Activated B cell treated with CpG ODN at 0.5 μM for 24 hours (primary cell): Measurements from ENCODE around the gene CTCF. TPM values are rescaled to one million over a fixed set of nuclear protein-coding genes. Genes with fewer than 3 reads are reported as not detected.

Experiments
- ATAC-seq: fragments of 200-7000 bp; cut with Tn5 transposase; one replicate; pipeline ENCODE4 v1.10.0; 2021; ENCODE audit warnings: low read depth, mild to moderate bottlenecking, moderate library complexity
- CTCF ChIA-PET: fragments of 350-600 bp; sonication (Branson Sonifier 250); formaldehyde crosslinking; loops from one replicate; lab custom pipeline; 2021; ENCODE audit warnings: antibody characterized with exemption; lab: Charles Lee
- POLR2A ChIA-PET: fragments of 350-600 bp; sonication (Branson Sonifier 250); formaldehyde crosslinking; loops from one replicate; lab custom pipeline; 2021; ENCODE audit warnings: antibody characterized with exemption; lab: Charles Lee
- DNase-seq: peaks from one replicate; pipeline ENCODE4 v3.0.0; 2022
- H3K27ac Mint-ChIP-seq: one replicate; pipeline ENCODE4 v1.8.0; 2020; ENCODE audit warnings: mixed read lengths
- H3K27me3 Mint-ChIP-seq: one replicate; pipeline ENCODE4 v1.8.0; 2021; ENCODE audit warnings: mixed read lengths
- H3K36me3 Mint-ChIP-seq: one replicate; pipeline ENCODE4 v1.8.0; 2021; ENCODE audit warnings: low read depth, mixed read lengths
- H3K4me1 Mint-ChIP-seq: one replicate; pipeline ENCODE4 v1.8.0; 2021; ENCODE audit warnings: mixed read lengths
- H3K4me3 Mint-ChIP-seq: one replicate; pipeline ENCODE4 v1.8.0; 2020; ENCODE audit warnings: mild to moderate bottlenecking, mixed read lengths
- H3K9me3 Mint-ChIP-seq: one replicate; pipeline ENCODE4 v1.8.0; 2020; ENCODE audit warnings: mixed read lengths
- intact Hi-C: fragments of 100-400 bp; cut with micrococcal nuclease; formaldehyde crosslinking; loops from one replicate; pipeline ENCODE4 v1.15.1; 2024
- total RNA-seq: library from RNA; stranded (reverse); gene quantifications from 2 replicates; pipeline ENCODE4 v1.2.3, GENCODE V29; 2022
- TF ChIP-seq, protein P1 (sequence below): fragments of 200-600 bp; IDR thresholded peaks from one replicate; pipeline ENCODE4 v1.8.0; 2022; ENCODE audit warnings: antibody characterized with exemption, mild to moderate bottlenecking

The CTCF gene
- total RNA-seq, 1 donor from 2014 or later, result 59.6 TPM

DNA sequence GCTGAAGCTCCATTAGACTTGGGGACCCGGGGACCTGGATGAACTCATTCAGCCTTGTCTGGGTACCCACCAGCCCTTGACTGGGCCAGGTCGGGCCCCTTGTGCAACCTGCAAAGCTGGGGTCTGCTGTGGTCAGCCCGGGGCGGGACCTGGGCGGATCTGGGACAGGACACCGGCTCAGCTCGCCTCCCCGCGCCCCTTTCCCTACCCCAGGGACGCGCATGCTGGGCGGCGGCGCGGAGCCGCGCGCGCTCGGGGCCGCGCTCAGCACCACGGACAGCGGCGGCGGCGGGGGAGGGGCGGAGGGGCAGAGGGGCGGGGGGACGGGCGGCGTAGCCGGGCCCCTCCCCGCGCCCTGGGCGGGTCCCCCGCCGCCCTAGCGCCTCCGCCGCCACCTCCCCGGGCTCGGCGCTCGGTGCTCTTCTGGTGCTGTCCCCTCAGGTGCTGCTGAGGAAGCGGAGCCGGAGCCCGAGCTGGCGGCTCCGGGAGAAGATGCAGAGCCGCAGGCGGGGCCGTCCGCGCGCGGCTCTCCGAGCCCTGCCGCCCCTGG is 90.3 kb downstream of the CTCF start:
- TF ChIP-seq, protein P1, sequence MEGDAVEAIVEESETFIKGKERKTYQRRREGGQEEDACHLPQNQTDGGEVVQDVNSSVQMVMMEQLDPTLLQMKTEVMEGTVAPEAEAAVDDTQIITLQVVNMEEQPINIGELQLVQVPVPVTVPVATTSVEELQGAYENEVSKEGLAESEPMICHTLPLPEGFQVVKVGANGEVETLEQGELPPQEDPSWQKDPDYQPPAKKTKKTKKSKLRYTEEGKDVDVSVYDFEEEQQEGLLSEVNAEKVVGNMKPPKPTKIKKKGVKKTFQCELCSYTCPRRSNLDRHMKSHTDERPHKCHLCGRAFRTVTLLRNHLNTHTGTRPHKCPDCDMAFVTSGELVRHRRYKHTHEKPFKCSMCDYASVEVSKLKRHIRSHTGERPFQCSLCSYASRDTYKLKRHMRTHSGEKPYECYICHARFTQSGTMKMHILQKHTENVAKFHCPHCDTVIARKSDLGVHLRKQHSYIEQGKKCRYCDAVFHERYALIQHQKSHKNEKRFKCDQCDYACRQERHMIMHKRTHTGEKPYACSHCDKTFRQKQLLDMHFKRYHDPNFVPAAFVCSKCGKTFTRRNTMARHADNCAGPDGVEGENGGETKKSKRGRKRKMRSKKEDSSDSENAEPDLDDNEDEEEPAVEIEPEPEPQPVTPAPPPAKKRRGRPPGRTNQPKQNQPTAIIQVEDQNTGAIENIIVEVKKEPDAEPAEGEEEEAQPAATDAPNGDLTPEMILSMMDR, result no peak
- ATAC-seq (peak; percentile 43), DNase-seq (no peak)
- CTCF ChIA-PET, result interaction anchor here (1.4 kb wide), 1 partner anchor 106 kb away, joined by 5 read pairs; no protein-coding TSS in a partner anchor
- no peaks in the 10 kb centered on the region for H3K9me3 Mint-ChIP-seq
- H3K4me1 Mint-ChIP-seq, result peaks cover 7% of the 10 kb centered on the region
- intact Hi-C loops, result no loop called here
- H3K27ac Mint-ChIP-seq, result no peak overlapping the region
- H3K36me3 Mint-ChIP-seq, result peaks cover 74% of the 10 kb centered on the region
- POLR2A ChIA-PET, result no interaction called here
- no peaks in the 10 kb centered on the region for H3K27me3 Mint-ChIP-seq
- no peak overlapping the region for H3K4me3 Mint-ChIP-seq

DNA sequence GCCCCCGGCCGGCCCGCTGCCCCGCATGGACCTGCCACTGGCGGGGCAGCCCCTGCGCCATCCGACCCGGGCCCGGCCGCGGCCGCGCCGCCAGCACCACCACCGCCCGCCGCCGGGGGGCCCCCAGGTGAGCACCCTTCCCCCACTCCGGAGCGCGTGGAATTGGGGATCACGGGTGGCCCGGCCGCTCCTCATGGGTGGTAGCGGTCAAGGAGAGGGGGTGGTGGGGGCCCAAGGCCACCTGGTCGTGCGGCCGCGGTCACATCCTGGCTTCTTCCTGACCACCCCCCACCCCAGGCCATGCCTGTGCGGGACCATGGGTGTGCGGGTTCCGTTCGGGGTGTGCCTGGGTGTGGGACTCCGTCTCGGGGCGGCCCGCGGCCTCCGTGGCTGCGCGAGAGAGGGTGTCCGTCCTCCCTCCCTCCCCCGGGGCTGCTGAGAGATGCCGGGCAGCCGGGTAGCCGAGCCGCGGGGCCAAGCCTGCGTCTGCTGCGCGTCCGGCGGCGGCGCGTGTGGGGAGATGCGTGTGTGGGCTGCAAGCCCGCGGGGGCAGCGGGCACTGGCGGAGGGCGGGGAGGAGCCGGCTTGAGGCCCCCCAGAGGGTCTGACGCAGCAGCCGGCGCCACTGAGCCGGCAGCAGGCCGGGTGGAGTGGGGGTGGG is 90.9 kb downstream of the CTCF start:
- CTCF ChIA-PET, result interaction anchor here (1.4 kb wide), 1 partner anchor 106 kb away, joined by 5 read pairs; no protein-coding TSS in a partner anchor
- DNase-seq (no peak), ATAC-seq (no peak)
- TF ChIP-seq, protein P1, result no peak
- POLR2A ChIA-PET, result no interaction called here
- Mint-ChIP-seq H3K4me1 (peaks cover 7% of the 10 kb centered on the region), H3K36me3 (peaks cover 79% of the 10 kb centered on the region), H3K4me3 (no peak overlapping the region), H3K27me3 (no peaks in the 10 kb centered on the region), H3K9me3 (no peaks in the 10 kb centered on the region), H3K27ac (no peak overlapping the region)
- intact Hi-C loops, result no loop called here

DNA sequence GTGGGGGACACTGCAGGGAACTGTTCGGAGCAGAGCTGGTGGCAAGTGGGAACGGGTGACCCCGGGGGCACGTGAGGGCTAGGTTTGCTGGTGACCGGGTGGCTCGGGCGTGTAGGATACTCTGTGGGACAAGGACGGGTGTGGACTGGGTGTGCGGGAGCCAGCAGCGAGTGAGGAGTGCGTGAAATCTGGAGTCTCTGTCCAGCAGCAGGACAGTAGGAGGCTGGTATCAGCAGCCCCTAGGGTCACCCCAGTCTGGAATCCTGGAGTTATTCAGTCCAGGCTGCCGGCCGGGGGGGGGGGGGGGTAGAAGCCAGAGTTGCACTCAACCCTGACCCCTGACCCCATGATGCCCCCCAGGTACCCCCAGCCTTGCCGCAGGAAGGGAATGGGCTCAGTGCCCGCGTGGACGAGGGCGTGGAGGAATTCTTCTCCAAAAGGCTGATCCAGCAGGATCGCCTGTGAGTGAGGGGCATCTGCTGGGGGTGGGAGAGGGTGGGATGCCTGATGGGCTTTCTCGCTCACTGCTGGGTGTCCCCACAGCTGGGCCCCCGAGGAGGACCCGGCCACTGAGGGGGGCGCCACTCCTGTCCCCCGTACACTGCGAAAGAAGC is 91.6 kb downstream of the CTCF start:
- TF ChIP-seq, protein P1, result no peak
- POLR2A ChIA-PET, result interaction anchor here (0.6 kb wide), 1 partner anchor 32 kb away, joined by 4 read pairs; no protein-coding TSS in a partner anchor

DNA sequence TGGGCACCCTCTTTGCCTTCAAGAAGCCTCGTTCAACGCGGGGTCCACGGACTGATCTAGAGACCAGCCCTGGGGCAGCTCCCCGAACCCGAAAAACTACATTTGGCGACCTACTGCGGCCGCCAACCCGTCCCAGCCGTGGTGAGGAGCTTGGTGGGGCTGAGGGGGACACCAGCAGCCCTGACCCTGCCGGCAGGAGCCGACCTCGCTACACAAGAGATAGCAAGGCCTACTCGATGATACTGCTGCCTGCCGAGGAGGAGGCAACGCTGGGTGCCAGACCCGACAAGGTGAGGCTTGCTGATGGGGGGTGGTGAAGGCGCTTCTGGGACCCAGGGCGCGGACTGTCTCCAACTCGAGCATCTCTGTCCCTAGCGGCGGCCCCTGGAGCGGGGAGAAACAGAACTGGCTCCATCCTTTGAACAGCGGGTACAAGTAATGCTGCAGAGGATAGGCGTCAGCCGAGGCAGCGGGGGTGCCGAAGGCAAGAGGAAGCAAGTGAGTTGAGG is 92.1 kb downstream of the CTCF start:
- POLR2A ChIA-PET, result interaction anchor here (0.6 kb wide), 1 partner anchor 32 kb away, joined by 4 read pairs; no protein-coding TSS in a partner anchor
- Mint-ChIP-seq H3K27ac (no peak overlapping the region), H3K9me3 (no peaks in the 10 kb centered on the region), H3K4me1 (peaks cover 15% of the 10 kb centered on the region), H3K36me3 (peaks cover 69% of the 10 kb centered on the region), H3K27me3 (no peaks in the 10 kb centered on the region), H3K4me3 (no peak overlapping the region)
- DNase-seq, result no peak
- no peak for ATAC-seq
- intact Hi-C loops, result no loop called here
- TF ChIP-seq, protein P1, result no peak
- CTCF ChIA-PET, result no interaction called here

More for the DNA sequence above, 91.6 kb downstream of the CTCF start:
- Mint-ChIP-seq H3K9me3 (no peaks in the 10 kb centered on the region), H3K27ac (no peak overlapping the region), H3K4me3 (no peak overlapping the region), H3K4me1 (peaks cover 11% of the 10 kb centered on the region), H3K36me3 (peaks cover 74% of the 10 kb centered on the region), H3K27me3 (no peaks in the 10 kb centered on the region)
- CTCF ChIA-PET, result no interaction called here
- no peak for DNase-seq
- no peak for ATAC-seq
- intact Hi-C loops, result no loop called here

DNA sequence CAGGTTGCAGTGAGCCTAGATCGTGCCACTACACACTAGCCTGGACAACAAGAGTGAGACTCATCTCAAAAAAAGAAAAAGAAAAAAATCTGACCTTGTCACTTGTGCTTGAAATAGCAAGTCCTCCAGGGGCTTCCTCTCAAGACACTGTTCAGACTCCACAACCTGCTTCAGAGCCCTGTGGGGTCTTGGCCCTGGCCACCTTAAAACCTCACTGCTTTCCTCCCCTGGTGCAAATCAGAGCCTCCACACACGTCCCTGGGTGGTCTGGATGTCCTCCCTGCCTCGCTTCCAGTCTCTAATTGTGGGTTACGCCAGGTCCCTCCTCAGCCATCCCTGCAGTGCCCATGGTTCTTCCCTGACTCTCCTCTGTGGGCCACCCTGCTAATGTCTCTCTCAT is 93.0 kb downstream of the CTCF start:
- DNase-seq, result no peak
- H3K9me3 Mint-ChIP-seq, result no peaks in the 10 kb centered on the region
- TF ChIP-seq, protein P1, result no peak
- no peaks in the 10 kb centered on the region for H3K27me3 Mint-ChIP-seq
- intact Hi-C loops, result no loop called here
- H3K4me3 Mint-ChIP-seq, result no peak overlapping the region
- H3K4me1 Mint-ChIP-seq, result peaks cover 18% of the 10 kb centered on the region
- no peak for ATAC-seq
- CTCF ChIA-PET, result no interaction called here
- H3K36me3 Mint-ChIP-seq, result peaks cover 62% of the 10 kb centered on the region
- H3K27ac Mint-ChIP-seq, result peak overlapping the region; percentile 55
- POLR2A ChIA-PET, result no interaction called here
